GM12873 (cell line): ENCODE measurements around the gene SPIB.

ENCODE experiments used
- CTCF ChIP-seq: IDR thresholded peaks from 2 replicates; pipeline ENCODE4 v1.5.1; 2012; ENCODE audit warnings: low read depth, mild to moderate bottlenecking, moderate library complexity, low read length, control low read depth; ENCODE audit not compliant: insufficient read depth; ENCODE audit errors: missing control alignments

Gene SPIB

DNA sequence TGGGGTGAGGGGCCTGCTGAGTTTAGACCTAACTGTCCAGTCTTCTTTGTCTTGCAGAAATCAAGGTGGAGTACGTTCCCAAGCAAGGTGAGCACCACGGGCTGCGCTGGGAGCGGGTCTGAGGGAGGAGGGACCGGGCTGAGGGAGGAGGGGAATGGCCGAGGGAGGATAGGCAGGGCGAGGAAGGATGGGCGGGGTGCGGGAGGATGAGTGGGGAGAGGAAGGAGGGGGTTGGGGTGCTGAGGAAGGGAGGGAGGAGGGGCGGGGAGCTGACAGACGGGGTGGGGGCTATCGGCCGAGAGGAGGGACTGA is 32.4 kb downstream of the SPIB start:
- TF ChIP-seq CTCF: no peak

DNA sequence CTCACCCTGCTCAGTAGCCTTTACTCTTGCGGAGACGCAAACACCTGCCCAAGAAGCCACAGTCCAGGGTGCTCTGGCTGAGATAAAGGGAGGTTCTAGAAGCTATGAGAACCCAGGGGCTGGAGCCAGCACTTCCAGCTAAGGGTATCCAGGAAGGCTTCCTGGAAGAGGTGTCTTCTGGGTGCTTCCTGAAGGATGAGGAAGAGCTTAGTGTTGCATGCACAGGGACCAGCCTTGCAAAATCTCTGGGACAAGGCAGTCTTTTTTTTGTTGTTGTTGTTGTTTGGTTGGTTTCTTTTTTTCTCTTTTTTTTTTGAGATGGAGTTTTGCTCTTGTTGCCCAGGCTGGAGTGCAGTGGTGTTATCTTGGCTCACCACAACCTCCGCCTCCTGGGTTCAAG is 34.5 kb downstream of the SPIB start:
- TF ChIP-seq CTCF: no peak

- TF ChIP-seq CTCF: no peak
Measured at GRCh38 chr19:50455992-50456391, 37.3 kb downstream of the SPIB start.

- TF ChIP-seq CTCF: no peak
Measured at GRCh38 chr19:50457300-50457699, 38.6 kb downstream of the SPIB start.

DNA sequence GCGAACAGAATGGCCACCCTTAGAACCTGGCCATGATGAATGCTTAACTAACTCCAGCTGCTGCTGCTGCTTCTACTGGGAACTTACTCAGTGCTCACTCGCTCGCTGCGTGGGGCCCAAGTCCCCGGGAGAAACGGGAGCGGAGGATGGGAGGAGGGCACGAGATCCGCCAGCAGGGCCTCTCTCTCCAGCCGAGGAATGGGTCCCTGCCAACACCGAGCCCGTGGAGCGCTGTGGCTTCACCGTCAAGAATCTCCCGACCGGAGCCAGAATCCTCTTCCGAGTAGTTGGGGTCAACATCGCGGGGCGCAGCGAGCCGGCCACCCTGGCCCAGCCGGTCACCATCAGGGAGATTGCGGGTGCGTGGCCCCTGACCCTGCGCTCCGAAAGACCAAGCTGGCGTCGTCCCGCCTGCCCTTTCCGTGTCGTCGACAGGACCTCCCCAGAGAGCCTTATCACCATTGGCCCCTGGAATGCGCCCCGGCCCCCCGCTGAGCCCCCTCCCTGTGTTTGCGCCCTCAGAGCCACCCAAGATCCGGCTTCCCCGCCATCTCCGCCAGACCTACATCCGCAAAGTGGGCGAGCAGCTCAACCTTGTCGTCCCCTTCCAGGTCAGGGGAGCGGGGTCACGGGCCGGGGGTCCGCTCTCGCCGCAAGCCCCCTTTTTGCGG is 39.8 kb downstream of the SPIB start:
- TF ChIP-seq CTCF: no peak

DNA sequence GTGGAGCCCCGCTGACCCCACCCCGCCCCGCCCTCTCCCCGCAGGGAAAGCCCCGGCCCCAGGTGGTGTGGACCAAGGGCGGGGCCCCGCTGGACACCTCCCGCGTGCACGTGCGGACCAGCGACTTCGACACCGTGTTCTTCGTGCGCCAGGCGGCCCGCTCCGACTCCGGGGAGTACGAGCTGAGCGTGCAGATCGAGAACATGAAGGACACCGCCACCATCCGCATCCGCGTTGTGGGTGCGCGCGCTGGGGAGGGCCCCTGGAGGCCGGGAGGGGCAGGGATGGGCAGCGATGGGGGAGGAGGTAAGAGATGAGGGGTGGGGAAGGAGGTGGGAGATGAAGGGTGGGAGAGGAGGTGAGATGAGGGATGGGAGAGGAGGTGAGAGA is 40.3 kb downstream of the SPIB start:
- no peak for TF ChIP-seq CTCF

DNA sequence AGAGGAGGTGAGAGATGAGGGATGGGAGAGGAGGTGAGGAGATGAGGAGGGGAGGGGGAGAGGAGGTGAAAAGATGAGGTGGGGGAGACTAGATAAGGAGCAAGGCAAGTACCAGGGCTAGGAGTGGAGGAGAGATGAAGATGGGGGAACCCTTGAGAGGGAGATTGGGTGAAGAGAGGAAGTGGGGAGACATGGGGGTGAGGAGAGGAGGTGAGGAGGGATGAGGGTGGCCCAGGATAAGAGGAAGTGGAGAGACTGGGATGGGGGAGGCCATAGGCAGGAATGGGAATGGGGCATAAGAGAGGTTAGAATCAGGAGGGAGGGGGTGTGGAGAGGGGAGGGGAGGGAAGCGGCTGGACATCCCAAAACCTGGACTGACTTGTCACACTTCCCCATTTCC is 40.9 kb downstream of the SPIB start:
- TF ChIP-seq CTCF: no peak
